A673 (cell line): ENCODE results near the gene CDH4. TPM values are rescaled to one million over a fixed set of nuclear protein-coding genes. Genes with fewer than 3 reads are reported as not detected.

ENCODE experiments used
- BruUV-seq: library from RNA; stranded (reverse); fragments of 400-500 nt; replicated peaks from 2 replicates; lab custom pipeline; 2021; lab: Mats Ljungman, UMichigan
- CTCF ChIA-PET: fragments of 300-600 bp; sonication (Branson Sonifier 250); formaldehyde crosslinking; loops from one replicate; lab custom pipeline; 2022; ENCODE audit warnings: antibody characterized with exemption; lab: Charles Lee
- POLR2A ChIA-PET: fragments of 300-600 bp; sonication (Branson Sonifier 250); formaldehyde crosslinking; loops from one replicate; lab custom pipeline; 2022; ENCODE audit warnings: antibody characterized with exemption; ENCODE audit not compliant: low non-redundant PET; lab: Charles Lee
- DNase-seq: peaks from one replicate; pipeline ENCODE4 v3.0.0-alpha.2; 2015; ENCODE audit warnings: low spot score
- H3K27ac ChIP-seq: fragments of 200-600 bp; sonication (generic); 2 replicates; pipeline ENCODE4 v1.5.1; 2016; ENCODE audit warnings: mixed run types, low read depth, mild to moderate bottlenecking, mixed read lengths, antibody characterized with exemption, low read length; ENCODE audit not compliant: poor library complexity, severe bottlenecking
- H3K27me3 ChIP-seq: fragments of 200-600 bp; sonication (generic); replicated peaks from 2 replicates; pipeline ENCODE4 v1.6.1; 2017; ENCODE audit warnings: mixed run types, low read depth, mild to moderate bottlenecking, mixed read lengths, antibody characterized with exemption, low read length; ENCODE audit not compliant: insufficient read depth, poor library complexity
- H3K36me3 ChIP-seq: fragments of 200-600 bp; sonication (generic); 2 replicates; pipeline ENCODE4 v1.6.1; 2016; ENCODE audit warnings: mixed run types, mild to moderate bottlenecking, mixed read lengths, antibody characterized with exemption, low read length; ENCODE audit not compliant: insufficient read depth, poor library complexity, severe bottlenecking
- H3K4me1 ChIP-seq: fragments of 200-600 bp; sonication (generic); 2 replicates; pipeline ENCODE4 v1.6.1; 2017; ENCODE audit warnings: mixed run types, mild to moderate bottlenecking, mixed read lengths, antibody characterized with exemption, low read length; ENCODE audit not compliant: insufficient read depth, poor library complexity, severe bottlenecking
- H3K4me3 ChIP-seq: fragments of 200-600 bp; sonication (generic); 2 replicates; pipeline ENCODE4 v1.5.1; 2016; ENCODE audit warnings: low read depth, mixed run types, mild to moderate bottlenecking, mixed read lengths, low read length; ENCODE audit not compliant: poor library complexity, severe bottlenecking
- H3K9me3 ChIP-seq: fragments of 200-600 bp; sonication (generic); 2 replicates; pipeline ENCODE4 v1.6.1; 2016; ENCODE audit warnings: mixed run types, low read depth, mild to moderate bottlenecking, mixed read lengths, antibody characterized with exemption, low read length; ENCODE audit not compliant: poor library complexity, severe bottlenecking
- EZH2 ChIP-seq: fragments of 200-600 bp; sonication (generic); IDR thresholded peaks from 2 replicates; pipeline ENCODE4 v1.6.1; 2017; ENCODE audit warnings: borderline replicate concordance, low read depth, mild to moderate bottlenecking, mixed read lengths, antibody characterized with exemption, low read length; ENCODE audit not compliant: poor library complexity, severe bottlenecking
- intact Hi-C: fragments of 100-400 bp; cut with micrococcal nuclease; formaldehyde crosslinking; loops from one replicate; pipeline ENCODE4 v1.10.0; 2022; ENCODE audit not compliant: unreplicated experiment
- total RNA-seq: library from RNA; stranded (reverse); gene quantifications from 2 replicates; pipeline ENCODE4 v1.2.3, GENCODE V29; 2021
- TF ChIP-seq, protein P1 (sequence below): fragments of 300-800, 200-600 bp; sonication (generic); conservative IDR thresholded peaks from 2 replicates; pipeline ENCODE4 v1.5.1; 2017; ENCODE audit warnings: low read depth, mild to moderate bottlenecking, antibody characterized with exemption, low read length, moderate library complexity, mixed read lengths

The CDH4 gene
- total RNA-seq, 1 experiment from 2014 or later, result 8.3 TPM

DNA sequence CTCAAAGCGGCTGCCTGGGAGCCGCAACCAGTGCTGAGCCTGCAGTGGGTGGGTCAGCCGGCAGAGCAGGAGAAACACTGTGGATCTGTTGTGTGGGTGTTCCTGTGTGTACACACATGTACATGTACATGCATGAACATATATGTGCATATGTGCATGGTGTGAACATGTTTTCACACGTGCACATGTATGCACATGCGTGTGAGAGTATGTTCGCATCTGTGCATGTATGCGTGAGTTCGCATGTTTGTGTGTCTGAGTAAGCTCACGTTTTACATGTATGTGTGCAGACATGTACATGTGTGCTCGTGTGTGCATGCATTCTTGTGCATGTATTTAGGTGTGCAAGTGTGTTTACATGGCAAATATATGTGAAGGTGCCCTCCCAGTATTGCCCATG is 302.6 kb downstream of the CDH4 start:
- no peak for DNase-seq
- no TSS peak for BruUV-seq
- H3K27ac ChIP-seq, result no peak overlapping the region
- no peaks in the 10 kb centered on the region for H3K4me1 ChIP-seq
- H3K9me3 ChIP-seq, result no peaks in the 10 kb centered on the region
- H3K36me3 ChIP-seq, result no peaks in the 10 kb centered on the region
- intact Hi-C loops, result no loop called here
- POLR2A ChIA-PET, result no interaction called here
- peaks cover 6% of the 10 kb centered on the region for H3K27me3 ChIP-seq
- no peak overlapping the region for H3K4me3 ChIP-seq
- CTCF ChIA-PET, result no interaction called here
- no peak for TF ChIP-seq EZH2
- TF ChIP-seq, protein P1, sequence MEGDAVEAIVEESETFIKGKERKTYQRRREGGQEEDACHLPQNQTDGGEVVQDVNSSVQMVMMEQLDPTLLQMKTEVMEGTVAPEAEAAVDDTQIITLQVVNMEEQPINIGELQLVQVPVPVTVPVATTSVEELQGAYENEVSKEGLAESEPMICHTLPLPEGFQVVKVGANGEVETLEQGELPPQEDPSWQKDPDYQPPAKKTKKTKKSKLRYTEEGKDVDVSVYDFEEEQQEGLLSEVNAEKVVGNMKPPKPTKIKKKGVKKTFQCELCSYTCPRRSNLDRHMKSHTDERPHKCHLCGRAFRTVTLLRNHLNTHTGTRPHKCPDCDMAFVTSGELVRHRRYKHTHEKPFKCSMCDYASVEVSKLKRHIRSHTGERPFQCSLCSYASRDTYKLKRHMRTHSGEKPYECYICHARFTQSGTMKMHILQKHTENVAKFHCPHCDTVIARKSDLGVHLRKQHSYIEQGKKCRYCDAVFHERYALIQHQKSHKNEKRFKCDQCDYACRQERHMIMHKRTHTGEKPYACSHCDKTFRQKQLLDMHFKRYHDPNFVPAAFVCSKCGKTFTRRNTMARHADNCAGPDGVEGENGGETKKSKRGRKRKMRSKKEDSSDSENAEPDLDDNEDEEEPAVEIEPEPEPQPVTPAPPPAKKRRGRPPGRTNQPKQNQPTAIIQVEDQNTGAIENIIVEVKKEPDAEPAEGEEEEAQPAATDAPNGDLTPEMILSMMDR, result no peak

DNA sequence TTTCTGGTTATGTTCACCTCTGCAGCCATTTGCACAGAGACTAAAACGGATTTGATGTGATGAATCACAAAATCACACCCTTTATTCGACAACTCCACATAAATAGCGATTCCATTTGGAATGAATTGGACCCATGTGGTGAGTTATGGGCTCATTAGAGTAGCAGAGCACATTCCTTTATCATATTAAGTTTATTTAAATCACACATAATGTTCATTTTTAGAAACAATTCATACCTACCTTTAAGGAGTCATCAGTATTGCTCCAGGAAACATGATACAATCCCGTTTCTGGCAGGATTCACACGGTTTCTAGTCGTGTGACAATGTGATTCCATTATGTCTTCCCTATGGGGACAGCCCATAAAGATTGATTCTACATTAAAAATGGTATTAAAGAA is 303.5 kb downstream of the CDH4 start:
- intact Hi-C loops, result no loop called here
- no peaks in the 10 kb centered on the region for H3K4me1 ChIP-seq
- no peak overlapping the region for H3K27ac ChIP-seq
- no peak for TF ChIP-seq EZH2
- TF ChIP-seq, protein P1, result no peak
- POLR2A ChIA-PET, result no interaction called here
- H3K4me3 ChIP-seq, result no peak overlapping the region
- CTCF ChIA-PET, result no interaction called here
- H3K9me3 ChIP-seq, result no peaks in the 10 kb centered on the region
- DNase-seq, result no peak
- no TSS peak for BruUV-seq
- no peaks in the 10 kb centered on the region for H3K36me3 ChIP-seq
- H3K27me3 ChIP-seq, result peaks cover 6% of the 10 kb centered on the region

DNA sequence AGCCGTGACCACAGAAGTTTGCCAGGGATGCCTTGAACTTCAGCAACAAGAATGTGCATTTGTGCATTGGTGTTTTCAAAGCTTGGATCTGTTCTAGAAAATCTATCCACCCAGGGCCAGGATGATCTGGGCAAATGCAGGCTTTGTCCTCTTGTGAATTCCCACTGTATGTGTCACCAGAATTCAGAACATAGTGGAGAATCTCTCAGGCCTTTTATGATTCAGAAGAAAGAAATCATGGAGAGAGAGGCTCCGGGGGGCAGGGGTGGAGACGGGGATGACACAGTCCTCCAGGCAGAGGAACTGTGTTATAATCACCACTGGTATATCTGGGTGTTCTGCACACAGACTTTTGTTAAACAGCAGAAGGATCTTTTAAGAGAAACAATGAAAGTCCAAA is 304.1 kb downstream of the CDH4 start:
- Histone ChIP-seq H3K4me1 (no peaks in the 10 kb centered on the region), H3K27me3 (peaks cover 6% of the 10 kb centered on the region), H3K36me3 (no peaks in the 10 kb centered on the region), H3K9me3 (no peaks in the 10 kb centered on the region), H3K4me3 (no peak overlapping the region), H3K27ac (no peak overlapping the region)
- peak; percentile 17 for DNase-seq
- no TSS peak for BruUV-seq
- POLR2A ChIA-PET, result no interaction called here
- CTCF ChIA-PET, result no interaction called here
- intact Hi-C loops, result no loop called here
- TF ChIP-seq, protein P1, result no peak
- no peak for TF ChIP-seq EZH2
